Measurements from ENCODE around the gene ZSCAN25. TPM values are rescaled to one million over a fixed set of nuclear protein-coding genes. Genes with fewer than 3 reads are reported as not detected.

ZSCAN25 gene
- total RNA-seq, 2 donors from 2014 or later = 12.7 to 25.7 TPM

DNA sequence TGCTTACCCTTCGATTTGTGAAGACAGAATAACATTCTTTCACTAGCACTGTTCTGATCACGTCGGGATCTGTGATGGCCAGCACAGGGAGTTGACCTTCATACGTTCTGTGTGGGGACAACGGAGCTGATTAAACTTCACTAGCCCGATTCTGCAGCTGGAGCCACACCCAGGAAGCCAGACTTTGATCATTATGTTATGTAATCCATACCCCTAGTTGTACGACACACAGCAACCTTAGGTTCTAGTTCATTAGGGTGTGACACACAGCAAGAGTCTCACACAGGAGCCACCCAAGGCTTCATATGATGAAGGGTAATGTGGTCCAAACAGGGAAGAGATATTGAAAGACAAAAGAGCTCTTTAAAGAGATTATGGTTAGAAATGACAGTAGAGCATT lies 55.8 kb downstream of the ZSCAN25 start:
- 80 to 88% methylated on average over 7 of the region's 7 CpGs for WGBS, 2 donors
- Histone ChIP-seq H3K27me3 (no peaks in the 10 kb centered on the region), H3K9me3 (no peaks in the 10 kb centered on the region), H3K36me3 (replicated peaks in 1 of 2; ENCODE audit: insufficient read depth in 1 of 2, low read depth in 2 of 2) (peaks cover 12 to 21% of the 10 kb centered on the region in 2 donors), H3K4me3 (no peak overlapping the region), H3K4me1 (peaks cover 25% of the 10 kb centered on the region), H3K27ac (no peak overlapping the region)
- intact Hi-C loops (cut with DNase I) = no loop called here
- TF ChIP-seq CTCF (IDR thresholded peaks at IDR 0.05) = no peak
- no peak for ATAC-seq
- DNase-seq = no peak

DNA sequence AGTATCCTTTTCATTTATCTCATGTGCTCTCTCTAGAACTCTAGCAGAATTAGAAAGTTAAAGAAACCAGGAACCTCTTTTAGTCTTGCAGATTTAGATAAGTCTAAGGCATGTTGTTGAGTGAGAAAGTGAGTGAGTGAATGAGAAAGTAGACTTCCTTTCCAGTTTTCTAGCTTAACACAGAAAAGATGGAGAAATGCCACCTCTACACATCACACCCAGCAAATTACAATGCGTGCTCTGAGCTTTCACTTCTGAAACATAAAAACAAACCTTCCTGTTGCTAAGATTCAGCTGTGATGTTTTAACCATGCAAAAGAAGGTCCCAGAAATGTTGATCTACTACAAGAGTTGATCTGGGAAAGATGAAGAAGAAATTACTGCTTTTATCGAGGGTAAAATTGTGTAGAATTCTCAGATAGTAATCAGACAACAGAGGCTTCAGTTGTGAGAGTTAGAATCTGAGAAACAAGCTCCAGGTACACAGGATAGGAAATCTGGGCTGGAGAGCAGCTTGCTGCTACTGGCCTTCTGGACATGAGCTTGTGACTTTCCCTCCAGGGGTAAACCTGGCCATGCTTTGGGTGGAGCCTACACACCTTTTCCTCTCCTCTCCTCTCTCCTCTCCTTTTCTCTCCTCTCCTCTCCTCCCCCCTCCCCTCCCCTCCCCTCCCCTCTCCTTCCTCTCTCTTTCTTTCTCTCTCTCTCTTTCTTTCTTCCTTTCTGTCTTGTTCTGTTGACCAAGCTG lies 58.4 kb downstream of the ZSCAN25 start:
- DNase-seq (no peak), ATAC-seq (no peak)
- TF ChIP-seq POLR2A (IDR thresholded peaks at IDR 0.05) (no peak), CTCF (IDR thresholded peaks at IDR 0.05) (no peak)
- Histone ChIP-seq H3K4me1 (peaks cover 40% of the 10 kb centered on the region), H3K27ac (no peak overlapping the region), H3K9me3 (no peaks in the 10 kb centered on the region), H3K4me3 (no peak overlapping the region), H3K27me3 (no peaks in the 10 kb centered on the region), H3K36me3 (replicated peaks in 1 of 2; ENCODE audit: insufficient read depth in 1 of 2, low read depth in 2 of 2) (peaks cover 12 to 19% of the 10 kb centered on the region in 2 donors)
- intact Hi-C loops (cut with DNase I) = no loop called here
- 80 to 92% methylated on average over 2 of the region's 2 CpGs for WGBS, 2 donors

DNA sequence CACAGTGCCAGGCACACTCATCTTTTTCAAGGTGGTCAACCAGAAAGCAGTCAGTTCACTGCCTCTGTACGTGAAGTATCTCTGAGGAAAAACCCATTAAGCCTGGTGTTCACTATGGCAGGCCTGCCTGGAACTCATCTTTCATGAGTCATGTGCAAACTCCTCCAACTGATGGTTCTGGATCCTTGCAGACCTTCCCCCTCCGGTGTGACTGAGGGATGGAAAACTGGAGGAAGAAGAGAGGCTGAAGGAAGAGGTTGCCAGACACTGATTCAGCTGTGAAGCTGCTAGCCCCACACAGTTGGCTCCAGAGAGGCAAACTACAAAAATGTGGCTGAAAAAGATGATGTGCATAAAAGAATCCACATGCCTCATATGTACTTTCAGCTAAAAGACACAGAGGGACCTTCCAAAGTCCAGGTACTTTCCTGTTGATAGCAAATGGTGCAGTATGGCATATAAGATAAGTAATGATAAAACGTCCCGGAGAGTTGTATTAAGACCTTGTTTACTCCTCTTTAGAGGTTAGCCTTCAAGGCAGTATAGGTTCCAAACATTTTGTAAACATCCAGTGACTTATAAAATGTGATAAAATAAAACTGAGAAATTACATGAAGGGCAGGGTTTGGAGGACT lies 60.4 kb downstream of the ZSCAN25 start:
- Histone ChIP-seq H3K9me3 (no peaks in the 10 kb centered on the region), H3K36me3 (replicated peaks in 1 of 2; ENCODE audit: insufficient read depth in 1 of 2, low read depth in 2 of 2) (peaks cover 12 to 15% of the 10 kb centered on the region in 2 donors), H3K4me3 (no peak overlapping the region), H3K4me1 (peaks cover 40% of the 10 kb centered on the region), H3K27me3 (no peaks in the 10 kb centered on the region), H3K27ac (peak overlapping the region in 2 of 4 donors; percentile 74 to 78)
- intact Hi-C loops (cut with DNase I) = no loop called here
- DNase-seq = no peak
- TF ChIP-seq POLR2A (IDR thresholded peaks at IDR 0.05) (no peak), CTCF (IDR thresholded peaks at IDR 0.05) (no peak)
- WGBS, 2 donors = 50 to 55% methylated on average over 4 of the region's 4 CpGs
- ATAC-seq = no peak

GRCh38 chr7:99677648-99678045 lies 60.9 kb downstream of the ZSCAN25 start:
- TF ChIP-seq POLR2A (IDR thresholded peaks at IDR 0.05) = no peak
- TF ChIP-seq CTCF (IDR thresholded peaks at IDR 0.05) = no peak
- Histone ChIP-seq H3K27me3 (no peaks in the 10 kb centered on the region), H3K4me1 (peaks cover 40% of the 10 kb centered on the region), H3K27ac (peak overlapping the region in 3 of 4 donors; percentile 54 to 78 (median 74)), H3K4me3 (no peak overlapping the region), H3K36me3 (replicated peaks in 1 of 2; ENCODE audit: insufficient read depth in 1 of 2, low read depth in 2 of 2) (peaks cover 9 to 12% of the 10 kb centered on the region in 2 donors), H3K9me3 (no peaks in the 10 kb centered on the region)
- ATAC-seq = peak; percentile 8
- 52 to 58% methylated on average over 2 of the region's 2 CpGs for WGBS, 2 donors
- intact Hi-C loops (cut with DNase I) = no loop called here
- DNase-seq = peak in 2 of 4 donors; percentile 34
